ENCODE measurements around the gene ADCY9.
A peak's percentile ranks its signal among the peaks of the same experiment; 100 is the strongest.

DNA sequence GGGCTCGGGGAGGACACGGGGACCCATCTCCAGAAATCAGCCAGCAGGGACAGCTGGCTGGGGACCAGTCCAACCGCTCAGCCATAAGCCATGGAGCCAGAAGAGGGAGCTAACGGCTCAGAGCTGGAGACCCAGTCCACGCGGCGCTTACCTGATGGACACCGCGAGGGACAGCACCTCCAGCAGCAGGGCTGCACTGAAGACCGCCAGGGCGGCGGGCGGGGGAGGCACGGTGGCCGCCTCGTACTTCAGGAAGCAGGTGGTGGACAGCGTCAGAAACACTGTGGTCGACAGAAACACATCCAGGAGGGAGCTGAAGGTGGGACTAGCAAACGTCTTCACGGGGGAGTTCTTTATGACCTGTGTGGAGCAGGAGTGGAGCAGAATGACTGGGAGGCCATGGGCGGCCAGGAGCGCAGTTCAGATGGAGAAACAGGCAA is 133.1 kb downstream of the ADCY9 start:
- no peak for TF ChIP-seq SALL2 (tag by site-specific recombination; IDR thresholded peaks at IDR 0.05; ENCODE audit: borderline replicate concordance)
- TF ChIP-seq, protein P1, sequence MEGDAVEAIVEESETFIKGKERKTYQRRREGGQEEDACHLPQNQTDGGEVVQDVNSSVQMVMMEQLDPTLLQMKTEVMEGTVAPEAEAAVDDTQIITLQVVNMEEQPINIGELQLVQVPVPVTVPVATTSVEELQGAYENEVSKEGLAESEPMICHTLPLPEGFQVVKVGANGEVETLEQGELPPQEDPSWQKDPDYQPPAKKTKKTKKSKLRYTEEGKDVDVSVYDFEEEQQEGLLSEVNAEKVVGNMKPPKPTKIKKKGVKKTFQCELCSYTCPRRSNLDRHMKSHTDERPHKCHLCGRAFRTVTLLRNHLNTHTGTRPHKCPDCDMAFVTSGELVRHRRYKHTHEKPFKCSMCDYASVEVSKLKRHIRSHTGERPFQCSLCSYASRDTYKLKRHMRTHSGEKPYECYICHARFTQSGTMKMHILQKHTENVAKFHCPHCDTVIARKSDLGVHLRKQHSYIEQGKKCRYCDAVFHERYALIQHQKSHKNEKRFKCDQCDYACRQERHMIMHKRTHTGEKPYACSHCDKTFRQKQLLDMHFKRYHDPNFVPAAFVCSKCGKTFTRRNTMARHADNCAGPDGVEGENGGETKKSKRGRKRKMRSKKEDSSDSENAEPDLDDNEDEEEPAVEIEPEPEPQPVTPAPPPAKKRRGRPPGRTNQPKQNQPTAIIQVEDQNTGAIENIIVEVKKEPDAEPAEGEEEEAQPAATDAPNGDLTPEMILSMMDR (tag by site-specific recombination; IDR thresholded peaks at IDR 0.05): peak; percentile 86
- TF ChIP-seq, protein P2, sequence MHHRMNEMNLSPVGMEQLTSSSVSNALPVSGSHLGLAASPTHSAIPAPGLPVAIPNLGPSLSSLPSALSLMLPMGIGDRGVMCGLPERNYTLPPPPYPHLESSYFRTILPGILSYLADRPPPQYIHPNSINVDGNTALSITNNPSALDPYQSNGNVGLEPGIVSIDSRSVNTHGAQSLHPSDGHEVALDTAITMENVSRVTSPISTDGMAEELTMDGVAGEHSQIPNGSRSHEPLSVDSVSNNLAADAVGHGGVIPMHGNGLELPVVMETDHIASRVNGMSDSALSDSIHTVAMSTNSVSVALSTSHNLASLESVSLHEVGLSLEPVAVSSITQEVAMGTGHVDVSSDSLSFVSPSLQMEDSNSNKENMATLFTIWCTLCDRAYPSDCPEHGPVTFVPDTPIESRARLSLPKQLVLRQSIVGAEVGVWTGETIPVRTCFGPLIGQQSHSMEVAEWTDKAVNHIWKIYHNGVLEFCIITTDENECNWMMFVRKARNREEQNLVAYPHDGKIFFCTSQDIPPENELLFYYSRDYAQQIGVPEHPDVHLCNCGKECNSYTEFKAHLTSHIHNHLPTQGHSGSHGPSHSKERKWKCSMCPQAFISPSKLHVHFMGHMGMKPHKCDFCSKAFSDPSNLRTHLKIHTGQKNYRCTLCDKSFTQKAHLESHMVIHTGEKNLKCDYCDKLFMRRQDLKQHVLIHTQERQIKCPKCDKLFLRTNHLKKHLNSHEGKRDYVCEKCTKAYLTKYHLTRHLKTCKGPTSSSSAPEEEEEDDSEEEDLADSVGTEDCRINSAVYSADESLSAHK (tag by site-specific recombination; IDR thresholded peaks at IDR 0.05): 0 out of 2 replicates have a peak, but pooled peaks have one; percentile 15
- TF ChIP-seq ZNF274 (IDR thresholded peaks at IDR 0.05; ENCODE audit: low read length): no peak
- no peak for TF ChIP-seq ZNF274 (tag by site-specific recombination; IDR thresholded peaks at IDR 0.05; ENCODE audit: borderline replicate concordance)
- TF ChIP-seq, protein P3, sequence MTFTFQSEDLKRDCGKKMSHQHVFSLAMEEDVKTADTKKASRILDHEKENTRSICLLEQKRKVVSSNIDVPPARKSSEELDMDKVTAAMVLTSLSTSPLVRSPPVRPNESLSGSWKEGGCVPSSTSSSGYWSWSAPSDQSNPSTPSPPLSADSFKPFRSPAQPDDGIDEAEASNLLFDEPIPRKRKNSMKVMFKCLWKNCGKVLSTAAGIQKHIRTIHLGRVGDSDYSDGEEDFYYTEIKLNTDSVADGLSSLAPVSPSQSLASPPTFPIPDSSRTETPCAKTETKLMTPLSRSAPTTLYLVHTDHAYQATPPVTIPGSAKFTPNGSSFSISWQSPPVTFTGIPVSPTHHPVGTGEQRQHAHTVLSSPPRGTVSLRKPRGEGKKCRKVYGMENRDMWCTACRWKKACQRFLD (tag by site-specific recombination; IDR thresholded peaks at IDR 0.05): no peak
- no peak for TF ChIP-seq SP2 (tag by site-specific recombination; IDR thresholded peaks at IDR 0.05)
- TF ChIP-seq, protein P4, sequence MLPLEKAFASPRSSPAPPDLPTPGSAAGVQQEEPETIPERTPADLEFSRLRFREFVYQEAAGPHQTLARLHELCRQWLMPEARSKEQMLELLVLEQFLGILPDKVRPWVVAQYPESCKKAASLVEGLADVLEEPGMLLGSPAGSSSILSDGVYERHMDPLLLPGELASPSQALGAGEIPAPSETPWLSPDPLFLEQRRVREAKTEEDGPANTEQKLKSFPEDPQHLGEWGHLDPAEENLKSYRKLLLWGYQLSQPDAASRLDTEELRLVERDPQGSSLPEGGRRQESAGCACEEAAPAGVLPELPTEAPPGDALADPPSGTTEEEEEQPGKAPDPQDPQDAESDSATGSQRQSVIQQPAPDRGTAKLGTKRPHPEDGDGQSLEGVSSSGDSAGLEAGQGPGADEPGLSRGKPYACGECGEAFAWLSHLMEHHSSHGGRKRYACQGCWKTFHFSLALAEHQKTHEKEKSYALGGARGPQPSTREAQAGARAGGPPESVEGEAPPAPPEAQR (tag by site-specific recombination; IDR thresholded peaks at IDR 0.05): no peak
- TF ChIP-seq, protein P5, sequence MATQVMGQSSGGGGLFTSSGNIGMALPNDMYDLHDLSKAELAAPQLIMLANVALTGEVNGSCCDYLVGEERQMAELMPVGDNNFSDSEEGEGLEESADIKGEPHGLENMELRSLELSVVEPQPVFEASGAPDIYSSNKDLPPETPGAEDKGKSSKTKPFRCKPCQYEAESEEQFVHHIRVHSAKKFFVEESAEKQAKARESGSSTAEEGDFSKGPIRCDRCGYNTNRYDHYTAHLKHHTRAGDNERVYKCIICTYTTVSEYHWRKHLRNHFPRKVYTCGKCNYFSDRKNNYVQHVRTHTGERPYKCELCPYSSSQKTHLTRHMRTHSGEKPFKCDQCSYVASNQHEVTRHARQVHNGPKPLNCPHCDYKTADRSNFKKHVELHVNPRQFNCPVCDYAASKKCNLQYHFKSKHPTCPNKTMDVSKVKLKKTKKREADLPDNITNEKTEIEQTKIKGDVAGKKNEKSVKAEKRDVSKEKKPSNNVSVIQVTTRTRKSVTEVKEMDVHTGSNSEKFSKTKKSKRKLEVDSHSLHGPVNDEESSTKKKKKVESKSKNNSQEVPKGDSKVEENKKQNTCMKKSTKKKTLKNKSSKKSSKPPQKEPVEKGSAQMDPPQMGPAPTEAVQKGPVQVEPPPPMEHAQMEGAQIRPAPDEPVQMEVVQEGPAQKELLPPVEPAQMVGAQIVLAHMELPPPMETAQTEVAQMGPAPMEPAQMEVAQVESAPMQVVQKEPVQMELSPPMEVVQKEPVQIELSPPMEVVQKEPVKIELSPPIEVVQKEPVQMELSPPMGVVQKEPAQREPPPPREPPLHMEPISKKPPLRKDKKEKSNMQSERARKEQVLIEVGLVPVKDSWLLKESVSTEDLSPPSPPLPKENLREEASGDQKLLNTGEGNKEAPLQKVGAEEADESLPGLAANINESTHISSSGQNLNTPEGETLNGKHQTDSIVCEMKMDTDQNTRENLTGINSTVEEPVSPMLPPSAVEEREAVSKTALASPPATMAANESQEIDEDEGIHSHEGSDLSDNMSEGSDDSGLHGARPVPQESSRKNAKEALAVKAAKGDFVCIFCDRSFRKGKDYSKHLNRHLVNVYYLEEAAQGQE (tag by site-specific recombination; IDR thresholded peaks at IDR 0.05): peak; percentile 81
- TF ChIP-seq, protein P6, sequence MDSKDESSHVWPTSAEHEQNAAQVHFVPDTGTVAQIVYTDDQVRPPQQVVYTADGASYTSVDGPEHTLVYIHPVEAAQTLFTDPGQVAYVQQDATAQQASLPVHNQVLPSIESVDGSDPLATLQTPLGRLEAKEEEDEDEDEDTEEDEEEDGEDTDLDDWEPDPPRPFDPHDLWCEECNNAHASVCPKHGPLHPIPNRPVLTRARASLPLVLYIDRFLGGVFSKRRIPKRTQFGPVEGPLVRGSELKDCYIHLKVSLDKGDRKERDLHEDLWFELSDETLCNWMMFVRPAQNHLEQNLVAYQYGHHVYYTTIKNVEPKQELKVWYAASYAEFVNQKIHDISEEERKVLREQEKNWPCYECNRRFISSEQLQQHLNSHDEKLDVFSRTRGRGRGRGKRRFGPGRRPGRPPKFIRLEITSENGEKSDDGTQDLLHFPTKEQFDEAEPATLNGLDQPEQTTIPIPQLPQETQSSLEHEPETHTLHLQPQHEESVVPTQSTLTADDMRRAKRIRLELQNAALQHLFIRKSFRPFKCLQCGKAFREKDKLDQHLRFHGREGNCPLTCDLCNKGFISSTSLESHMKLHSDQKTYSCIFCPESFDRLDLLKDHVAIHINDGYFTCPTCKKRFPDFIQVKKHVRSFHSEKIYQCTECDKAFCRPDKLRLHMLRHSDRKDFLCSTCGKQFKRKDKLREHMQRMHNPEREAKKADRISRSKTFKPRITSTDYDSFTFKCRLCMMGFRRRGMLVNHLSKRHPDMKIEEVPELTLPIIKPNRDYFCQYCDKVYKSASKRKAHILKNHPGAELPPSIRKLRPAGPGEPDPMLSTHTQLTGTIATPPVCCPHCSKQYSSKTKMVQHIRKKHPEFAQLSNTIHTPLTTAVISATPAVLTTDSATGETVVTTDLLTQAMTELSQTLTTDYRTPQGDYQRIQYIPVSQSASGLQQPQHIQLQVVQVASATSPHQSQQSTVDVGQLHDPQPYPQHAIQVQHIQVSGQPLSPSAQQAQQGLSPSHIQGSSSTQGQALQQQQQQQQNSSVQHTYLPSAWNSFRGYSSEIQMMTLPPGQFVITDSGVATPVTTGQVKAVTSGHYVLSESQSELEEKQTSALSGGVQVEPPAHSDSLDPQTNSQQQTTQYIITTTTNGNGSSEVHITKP (tag by site-specific recombination; IDR thresholded peaks at IDR 0.05): no peak
- TF ChIP-seq ZNF785 (tag by site-specific recombination; IDR thresholded peaks at IDR 0.05): no peak
